HepG2 (cell line): ENCODE measurements around the gene AGBL1. TPM values are rescaled to one million over a fixed set of nuclear protein-coding genes. Genes with fewer than 3 reads are reported as not detected.

ENCODE experiments used
- ATAC-seq: fragments of 200-7000 bp; cut with Tn5 transposase; 3 replicates; pipeline ENCODE4 v1.9.1; 2020; ENCODE audit warnings: mild to moderate bottlenecking, moderate library complexity
- BruUV-seq: library from RNA; stranded (reverse); fragments of 400-500 nt; replicated peaks from 2 replicates; lab custom pipeline; 2021; lab: Mats Ljungman, UMichigan
- CTCF ChIA-PET: fragments of 300-600 bp; formaldehyde crosslinking; extraction: SDS; loops from one replicate; lab custom pipeline; 2021; ENCODE audit warnings: low total read pairs, inconsistent platforms, low intra/inter-chr PET ratio; lab: Yijun Ruan, JAX
- POLR2A ChIA-PET: fragments of 350-600 bp; sonication (Branson Sonifier 250); formaldehyde crosslinking; loops from one replicate; lab custom pipeline; 2020; ENCODE audit warnings: antibody characterized with exemption, inconsistent platforms; lab: Yijun Ruan, JAX
- DNase-seq: peaks from one replicate; pipeline ENCODE4 v3.0.0-alpha.2; 2015; ENCODE audit warnings: low spot score
- FAIRE-seq: peaks from 3 replicates; lab custom pipeline; 2011; peaks lifted over from hg19 to GRCh38; lab: Jason Lieb, UNC
- H2AFZ ChIP-seq: one replicate; pipeline ENCODE4 v1.6.1; 2011; ENCODE audit warnings: low read length, inconsistent platforms
- H3K27ac ChIP-seq: fragments of 300-600 bp; 3 replicates; pipeline ENCODE4 v1.8.0; 2011; ENCODE audit warnings: mixed run types, mild to moderate bottlenecking, mixed read lengths, low read length, inconsistent platforms; ENCODE audit not compliant: insufficient read depth; ENCODE audit errors: extremely low read length
- H3K27me3 ChIP-seq, 2 experiments: fragments of 200-600 bp in 1 of 2; 2 replicates in 1 of 2; 3 replicates in 1 of 2; pipeline versions ENCODE4 v1.6.0 to v1.8.0; 2011; ENCODE audit warnings: low read length in 2 of 2, mild to moderate bottlenecking in 2 of 2, moderate library complexity in 2 of 2, inconsistent platforms in 1 of 2; ENCODE audit not compliant: insufficient read depth in 2 of 2, control insufficient read depth in 1 of 2
- H3K36me3 ChIP-seq, 2 experiments: fragments of 200-600 bp in 1 of 2; replicated peaks in 1 of 2; 2 replicates in 1 of 2; 3 replicates in 1 of 2; pipeline versions ENCODE4 v1.5.1 to v1.8.0; 2011; ENCODE audit warnings: low read length in 2 of 2, inconsistent platforms in 1 of 2; ENCODE audit not compliant: insufficient read depth in 2 of 2, control insufficient read depth in 1 of 2
- H3K4me1 ChIP-seq: 2 replicates; pipeline ENCODE4 v1.5.1; 2012; ENCODE audit warnings: low read length, inconsistent platforms; ENCODE audit not compliant: insufficient read depth
- H3K4me2 ChIP-seq: 2 replicates; pipeline ENCODE4 v1.6.0; 2011; ENCODE audit warnings: low read depth, low read length, inconsistent platforms
- H3K4me3 ChIP-seq, 3 experiments: fragments of 200-600 bp in 1 of 3; sonication (generic), shearing (Covaris generic) in 1 of 3; replicated peaks in 1 of 3; 2 replicates each; pipeline ENCODE4 v1.5.1; 2011 to 2016; ENCODE audit warnings: low read length in 3 of 3, inconsistent platforms in 2 of 3, low read depth in 2 of 3, mild to moderate bottlenecking in 2 of 3, control low read depth in 1 of 3, mixed read lengths in 1 of 3; ENCODE audit not compliant: insufficient read depth in 1 of 3
- H3K79me2 ChIP-seq: one replicate; pipeline ENCODE4 v1.6.1; 2011; ENCODE audit warnings: low read length, inconsistent platforms; ENCODE audit not compliant: insufficient read depth
- H3K9ac ChIP-seq: 2 replicates; pipeline ENCODE4 v1.6.0; 2011; ENCODE audit warnings: mild to moderate bottlenecking, low read depth, low read length, inconsistent platforms; ENCODE audit not compliant: insufficient read depth
- H3K9me3 ChIP-seq: 2 replicates; pipeline ENCODE4 v1.5.1; 2012; ENCODE audit warnings: mild to moderate bottlenecking, low read length
- H4K20me1 ChIP-seq: 2 replicates; pipeline ENCODE4 v1.6.0; 2011; ENCODE audit warnings: inconsistent platforms, mild to moderate bottlenecking, low read length, moderate library complexity; ENCODE audit not compliant: insufficient read depth
- HNF1A ChIP-seq, 2 experiments: sonication (generic) in 1 of 2; formaldehyde crosslinking in 1 of 2; IDR thresholded peaks; 2 replicates each; pipeline versions ENCODE4 v1.4.0 to v1.6.1; 2016 to 2020; ENCODE audit warnings: borderline replicate concordance in 1 of 2, low read depth in 1 of 2, mild to moderate bottlenecking in 1 of 2, missing genetic modification reagents in 1 of 2
- RAD21 ChIP-seq: fragments of 450-650 bp; formaldehyde crosslinking; IDR thresholded peaks from 2 replicates; pipeline ENCODE4 v1.5.0; 2020; ENCODE audit warnings: mild to moderate bottlenecking
- SYNCRIP ChIP-seq: fragments of 200-400 bp; formaldehyde crosslinking; IDR thresholded peaks from 2 replicates; pipeline ENCODE4 v1.6.1; 2018; ENCODE audit warnings: mild to moderate bottlenecking, low read depth, low read length; ENCODE audit not compliant: insufficient read depth
- THAP7 ChIP-seq: sonication (generic); formaldehyde crosslinking; IDR thresholded peaks from 2 replicates; pipeline ENCODE4 v1.8.1; 2023; ENCODE audit warnings: mild to moderate bottlenecking, missing genetic modification reagents
- TRIM24 ChIP-seq: sonication (generic); formaldehyde crosslinking; IDR thresholded peaks from 2 replicates; pipeline ENCODE4 v1.8.0; 2022; ENCODE audit warnings: mild to moderate bottlenecking, missing genetic modification reagents
- ZFP91 ChIP-seq: sonication (generic); formaldehyde crosslinking; IDR thresholded peaks from 2 replicates; pipeline ENCODE4 v1.9.0; 2022; ENCODE audit warnings: missing genetic modification reagents, mild to moderate bottlenecking, borderline replicate concordance
- ZNF12 ChIP-seq: sonication (generic); formaldehyde crosslinking; IDR thresholded peaks from 2 replicates; pipeline ENCODE4 v1.5.0; 2020; ENCODE audit warnings: missing genetic modification reagents
- ZNF350 ChIP-seq: sonication (generic); formaldehyde crosslinking; IDR thresholded peaks from 2 replicates; pipeline ENCODE4 v1.4.0; 2020; ENCODE audit warnings: mild to moderate bottlenecking, low read depth, missing genetic modification reagents, borderline replicate concordance
- WGBS: methylation state at CpG from one replicate; pipeline ENCODE4 v1.1.6; 2017; ENCODE audit warnings: low lambda C conversion rate; 5-methylcytosine and 5-hydroxymethylcytosine counted together
- in situ Hi-C: cut with HindIII; loops from 2 replicates; pipeline ENCODE4 v1.10.0; 2017; ENCODE audit warnings: low pct_unique_long_range_greater_than_20kb; ENCODE audit not compliant: extremely low pct_ligation_motif_present
- intact Hi-C: fragments of 100-400 bp; cut with micrococcal nuclease; formaldehyde crosslinking; loops from one replicate; pipeline ENCODE4 v1.10.0; 2022; ENCODE audit not compliant: unreplicated experiment
- polyA plus RNA-seq, 8 experiments: library from polyadenylated mRNA; depleted of rRNA in 3 of 8; stranded (reverse) in 7 of 8; unstranded in 1 of 8; fragments of >200 nt; fragmentation: Illumina TruSeq in 4 of 8; extraction: Trizol in 4 of 8; gene quantifications; 2 replicates each; pipeline versions ENCODE4 v1.2.1 to v1.2.3, GENCODE V29; 2011 to 2016; ENCODE audit warnings: low read depth in 4 of 8, missing spikeins in 1 of 8, mixed read lengths in 1 of 8; ENCODE audit not compliant: insufficient read depth in 1 of 8
- total RNA-seq, 5 experiments: library from RNA; depleted of rRNA; stranded (reverse); fragments of >200 nt; fragmentation: Illumina TruSeq; extraction: Trizol; gene quantifications; 2 replicates each; pipeline ENCODE4 v1.2.3, GENCODE V29; 2016; ENCODE audit warnings: low read depth in 1 of 5

Gene AGBL1
- total and polyA plus RNA-seq, 2 of the 13 experiments (the other 11 are each of a cell fraction or from before 2014, with no cell fraction given) = 0.01 TPM; not detected in 1

GRCh38 chr15:86042226-86042625 is 37.4 kb upstream of the AGBL1 start:
- no peak for DNase-seq
- no peak overlapping the region for H2AFZ ChIP-seq
- ATAC-seq = no peak
- H3K36me3 ChIP-seq = no peaks in the 10 kb centered on the region
- no peak overlapping the region for H3K4me2 ChIP-seq
- no peak overlapping the region for H3K4me3 ChIP-seq
- FAIRE-seq = no peak
- H3K79me2 ChIP-seq = no peaks in the 10 kb centered on the region
- H3K9me3 ChIP-seq = no peaks in the 10 kb centered on the region
- TF ChIP-seq ZNF12 (CRISPR knock-in tag) (no peak), SYNCRIP (no peak), RAD21 (CRISPR knock-in tag) (no peak), HNF1A (IDR thresholded peaks at IDR 0.05; ENCODE audit: low read depth) (no peak), HNF1A (CRISPR knock-in tag; IDR thresholded peaks at IDR 0.05; ENCODE audit: borderline replicate concordance) (no peak), ZFP91 (CRISPR knock-in tag) (no peak), ZNF350 (CRISPR knock-in tag) (no peak), TRIM24 (CRISPR knock-in tag) (no peak), THAP7 (no peak)
- in situ Hi-C loops (no loop called here), intact Hi-C loops (no loop called here)
- H3K9ac ChIP-seq = no peak overlapping the region
- H3K4me1 ChIP-seq = no peaks in the 10 kb centered on the region
- POLR2A ChIA-PET = no interaction called here
- H4K20me1 ChIP-seq = no peaks in the 10 kb centered on the region
- no TSS peak for BruUV-seq
- CTCF ChIA-PET = no interaction called here
- H3K27me3 ChIP-seq = no peaks in the 10 kb centered on the region
- H3K27ac ChIP-seq = no peak overlapping the region
- WGBS = 13% methylated on average over 1 of the region's 1 CpG
